ENCODE measurements around the gene HTT. TPM values are rescaled to one million over a fixed set of nuclear protein-coding genes. Genes with fewer than 3 reads are reported as not detected.

Gene HTT
- total and polyA plus RNA-seq, 2 of the 8 experiments (the other 6 are each of a cell fraction or from before 2014, with no cell fraction given), result 24.0 to 71.0 TPM

- DNase-seq (ENCODE audit: low read depth in 1 of 2, low spot score in 2 of 2) (no peak), FAIRE-seq (no peak)
- peaks cover 8% of the 10 kb centered on the region for H3K79me1 ChIP-seq (ENCODE audit: low read depth, low read length)
- H3K27ac ChIP-seq (ENCODE audit: low read depth, low read length), result no peak overlapping the region
- H3K4ac ChIP-seq (replicated peaks; ENCODE audit: insufficient read length, low read depth, low read length), result no peak overlapping the region
- 90% methylated on average over 10 of the region's 10 CpGs; no CpG with 5 or more reads in 1 of the 2 experiments for WGBS, 2 experiments (ENCODE audit: extremely low coverage in 1 of 2, insufficient coverage in 1 of 2, insufficient read length in 1 of 2, insufficient replicate concordance in 2 of 2, low coverage in 1 of 2, low lambda C conversion rate in 2 of 2, missing lambda C conversion rate in 1 of 2)
- H2BK20ac ChIP-seq (ENCODE audit: low read length), result no peak overlapping the region
- H3K36me3 ChIP-seq (ENCODE audit: control insufficient read depth in 2 of 4, insufficient read depth in 4 of 4, low read length in 3 of 4), result peaks cover 0 to 19% (median 3%) of the 10 kb centered on the region in 4 experiments; a peak in 3 of 8 replicates
- peaks cover 14 to 61% of the 10 kb centered on the region in 2 experiments for H3K79me2 ChIP-seq (ENCODE audit: control insufficient read depth in 1 of 2, insufficient read depth in 2 of 2, low read length in 2 of 2)
- no peak overlapping the region for H2BK120ac ChIP-seq (replicated peaks; ENCODE audit: low read depth, low read length)
- H3K9ac ChIP-seq (replicated peaks in 1 of 4; ENCODE audit: extremely low read depth in 1 of 4, low read depth in 3 of 4, low read length in 3 of 4), result no peak overlapping the region
- H3K27me3 ChIP-seq (replicated peaks in 1 of 4; ENCODE audit: control insufficient read depth in 3 of 4, extremely low read depth in 1 of 4, insufficient read depth in 3 of 4, low read length in 3 of 4), result no peaks in the 10 kb centered on the region
- no peaks in the 10 kb centered on the region for H3K4me1 ChIP-seq (replicated peaks in 1 of 4; ENCODE audit: control insufficient read depth in 3 of 4, insufficient read depth in 4 of 4, low read length in 3 of 4)
- H3K4me3 ChIP-seq (ENCODE audit: extremely low read depth in 1 of 4, insufficient read depth in 2 of 4, low read depth in 3 of 4, low read length in 4 of 4), result no peak overlapping the region
- H2AFZ ChIP-seq (ENCODE audit: low read length), result no peak overlapping the region
- H4K20me1 ChIP-seq (replicated peaks in 1 of 2; ENCODE audit: control insufficient read depth in 1 of 2, insufficient read depth in 2 of 2, low read length in 2 of 2), result peaks cover under 1 to 4% of the 10 kb centered on the region in 2 experiments
- no peaks in the 10 kb centered on the region for H3K9me3 ChIP-seq (ENCODE audit: insufficient read depth in 2 of 2, low read depth in 1 of 2, low read length in 1 of 2)
- TF ChIP-seq TEAD4 (IDR thresholded peaks at IDR 0.05; ENCODE audit: low read depth, low read length), result no peak
- no peak for TF ChIP-seq EP300 (IDR thresholded peaks at IDR 0.05; ENCODE audit: borderline replicate concordance in 1 of 2, low read depth in 2 of 2, low read length in 2 of 2)
- TF ChIP-seq SUZ12 (IDR thresholded peaks at IDR 0.05; ENCODE audit: low read length), result no peak
- no peak for TF ChIP-seq JUN (IDR thresholded peaks at IDR 0.05; ENCODE audit: low read depth, low read length)
- TF ChIP-seq TBP (IDR thresholded peaks at IDR 0.05; ENCODE audit: low read depth, low read length), result no peak
- no peak for TF ChIP-seq ZNF274 (IDR thresholded peaks at IDR 0.05; ENCODE audit: borderline replicate concordance, extremely low read depth, low read length)
- H3K56ac ChIP-seq (replicated peaks; ENCODE audit: insufficient read length, low read depth, low read length), result no peak overlapping the region
- no peak overlapping the region for H4K8ac ChIP-seq (ENCODE audit: extremely low read depth, insufficient read depth, low read length)
- H3K14ac ChIP-seq (ENCODE audit: insufficient read length), result no peak overlapping the region
- ChIA-PET POLR2A (ENCODE audit: partially characterized antibody) (interaction anchor here (1.9 kb wide), 1 partner anchor 8 kb away, joined by 4 read pairs; no protein-coding TSS in a partner anchor), CTCF (ENCODE audit: partially characterized antibody) (interaction anchor here (1.3 kb wide), 1 partner anchor 40 kb away, joined by 3 read pairs; no protein-coding TSS in a partner anchor)
- no peak overlapping the region for H4K5ac ChIP-seq (ENCODE audit: insufficient read length, low read depth, low read length)
- H3K4me2 ChIP-seq (ENCODE audit: insufficient read depth in 1 of 2, low read depth in 2 of 2, low read length in 2 of 2), result no peak overlapping the region
- no peak overlapping the region for H2AK5ac ChIP-seq (ENCODE audit: low read depth, low read length)
- no peak overlapping the region for H2BK12ac ChIP-seq (ENCODE audit: low read depth, low read length)
- no peak overlapping the region for H2BK5ac ChIP-seq (ENCODE audit: low read depth, low read length)
- no peak overlapping the region for H2BK15ac ChIP-seq (ENCODE audit: low read length)
- H4K91ac ChIP-seq (replicated peaks; ENCODE audit: insufficient read length, low read length), result no peak overlapping the region
- no peak overlapping the region for H3K18ac ChIP-seq (ENCODE audit: extremely low read depth, low read length)
- H3K23ac ChIP-seq (ENCODE audit: insufficient read length), result no peak overlapping the region
- H3K23me2 ChIP-seq (ENCODE audit: low read depth, low read length), result no peaks in the 10 kb centered on the region; the same call in 1 of the 2 replicates
Measured at GRCh38 chr4:3085948-3086670, 11.6 kb downstream of the HTT start.
